Suppressor macrophage treated with lipopolysaccharide for 4 hours (primary cell): ENCODE results near the gene FGB.
"Not testable (repeated sequence)": the region's sequence is repeated elsewhere in the genome, so short reads cannot be mapped to it uniquely, and the experiment has no call there.

Experiments
- DNase-seq: peaks from one replicate; pipeline ENCODE4 v3.0.0-alpha.2; 2020

The FGB gene

GRCh38 chr4:154566639-154567204, 3.9 kb downstream of the FGB start:
- no peak for DNase-seq

GRCh38 chr4:154569028-154569427, 6.2 kb downstream of the FGB start:
- DNase-seq = no peak

GRCh38 chr4:154569584-154569983, 6.8 kb downstream of the FGB start:
- no peak for DNase-seq

- DNase-seq = no peak
Observed at GRCh38 chr4:154573190-154573870, 10.5 kb downstream of the FGB start.

- DNase-seq = no peak
Observed at GRCh38 chr4:154574311-154574710, 11.5 kb downstream of the FGB start.

GRCh38 chr4:154577324-154577723, 14.5 kb downstream of the FGB start:
- no peak for DNase-seq

- DNase-seq = no peak
Observed at GRCh38 chr4:154578919-154579318, 16.1 kb downstream of the FGB start.

GRCh38 chr4:154579927-154580326, 17.1 kb downstream of the FGB start:
- no peak for DNase-seq

GRCh38 chr4:154582723-154583122, 19.9 kb downstream of the FGB start:
- no peak for DNase-seq

GRCh38 chr4:154583230-154583629, 20.4 kb downstream of the FGB start:
- DNase-seq = no peak

GRCh38 chr4:154583677-154584076, 20.9 kb downstream of the FGB start:
- no peak for DNase-seq

- no peak for DNase-seq
Observed at GRCh38 chr4:154584259-154584658, 21.4 kb downstream of the FGB start.

- DNase-seq = no peak
Observed at GRCh38 chr4:154585369-154586018, 22.7 kb downstream of the FGB start.

GRCh38 chr4:154586296-154587033, 23.7 kb downstream of the FGB start:
- DNase-seq = no peak

- DNase-seq = no peak
Observed at GRCh38 chr4:154588198-154588597, 25.4 kb downstream of the FGB start.

- no peak for DNase-seq
Observed at GRCh38 chr4:154589296-154590197, 26.7 kb downstream of the FGB start.

- no peak for DNase-seq
Observed at GRCh38 chr4:154590329-154591006, 27.7 kb downstream of the FGB start, which contains the start of gene FGA. FGA (minus strand) TSS chr4:154590742; CDS start chr4:154590687, 55 bp downstream.

GRCh38 chr4:154591890-154592289, 29.1 kb downstream of the FGB start:
- DNase-seq = no peak

GRCh38 chr4:154593868-154594267, 31.1 kb downstream of the FGB start:
- DNase-seq = no peak

- not testable (repeated sequence) for DNase-seq
Observed at GRCh38 chr4:154594343-154594742, 31.5 kb downstream of the FGB start.

- no peak for DNase-seq
Observed at GRCh38 chr4:154595807-154596206, 33.0 kb downstream of the FGB start.

- not testable (repeated sequence) for DNase-seq
Observed at GRCh38 chr4:154597281-154597680, 34.5 kb downstream of the FGB start.
